GM18867 (cell line): ENCODE data around the gene CAMK4.
A peak's percentile ranks its signal among the peaks of the same experiment; 100 is the strongest.

ENCODE experiments used
- ATAC-seq: cut with Tn5 transposase; IDR thresholded peaks from one replicate; pipeline ENCODE4 v1.9.1; 2021; ENCODE audit warnings: mild to moderate bottlenecking, moderate library complexity; ENCODE audit not compliant: unreplicated experiment

Gene CAMK4

DNA sequence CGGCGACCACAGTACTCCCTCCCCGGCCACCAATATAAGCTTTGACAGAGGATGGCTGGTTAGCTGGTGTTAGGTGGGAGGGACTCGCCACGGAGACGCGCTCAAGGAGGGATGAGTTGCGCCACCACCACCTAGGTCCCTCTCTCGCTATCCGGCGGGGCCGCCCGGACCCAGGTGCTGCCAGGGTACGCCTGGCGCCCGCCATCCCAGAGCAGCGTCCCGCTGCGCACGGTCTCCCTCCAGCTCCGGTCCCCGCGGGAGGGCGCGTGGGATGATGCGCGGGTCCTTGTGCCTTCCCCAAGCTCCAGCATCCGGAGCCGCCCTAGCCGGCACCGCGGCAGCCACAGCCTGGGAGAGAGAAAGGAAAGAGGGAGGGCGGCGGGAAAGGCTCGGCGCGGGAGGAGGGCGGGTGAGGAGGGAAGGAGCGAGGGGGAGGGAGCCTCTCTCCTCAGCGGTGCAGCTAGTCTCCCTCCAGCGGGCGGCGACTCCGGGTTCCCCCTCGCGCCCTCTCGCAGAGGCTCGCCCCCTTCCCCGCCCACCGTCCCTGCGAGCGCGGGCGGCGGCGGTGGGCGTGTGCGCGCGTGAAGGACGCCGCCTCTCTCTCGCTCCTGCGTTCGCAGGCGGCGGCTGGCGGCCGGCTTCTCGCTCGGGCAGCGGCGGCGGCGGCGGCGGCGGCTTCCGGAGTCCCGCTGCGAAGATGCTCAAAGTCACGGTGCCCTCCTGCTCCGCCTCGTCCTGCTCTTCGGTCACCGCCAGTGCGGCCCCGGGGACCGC is at the start of gene CAMK4:
CAMK4 (plus strand) TSS at position 598 of the 774 bp plus-strand sequence; CDS start at position 698, 100 bp downstream.
- peak; percentile 82 for ATAC-seq

DNA sequence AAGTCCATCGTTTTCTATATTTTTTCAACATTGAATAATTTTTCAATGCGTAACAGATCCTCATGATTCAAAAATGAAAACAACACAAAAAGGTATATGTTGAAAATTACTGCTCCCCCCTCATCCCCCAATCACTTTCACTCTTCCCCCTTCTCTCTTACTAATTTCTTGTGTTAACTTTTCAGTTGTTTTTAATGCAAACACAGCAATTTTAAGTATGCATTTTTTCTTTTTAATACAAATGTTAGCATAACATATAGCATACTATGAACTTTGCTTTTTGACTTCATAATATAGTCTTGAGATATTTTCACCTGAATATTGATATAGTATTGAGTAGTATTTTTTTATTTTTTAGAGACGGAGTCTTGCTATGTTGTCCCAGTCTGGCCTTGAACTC is 41.1 kb upstream of the CAMK4 start:
- ATAC-seq = no peak

DNA sequence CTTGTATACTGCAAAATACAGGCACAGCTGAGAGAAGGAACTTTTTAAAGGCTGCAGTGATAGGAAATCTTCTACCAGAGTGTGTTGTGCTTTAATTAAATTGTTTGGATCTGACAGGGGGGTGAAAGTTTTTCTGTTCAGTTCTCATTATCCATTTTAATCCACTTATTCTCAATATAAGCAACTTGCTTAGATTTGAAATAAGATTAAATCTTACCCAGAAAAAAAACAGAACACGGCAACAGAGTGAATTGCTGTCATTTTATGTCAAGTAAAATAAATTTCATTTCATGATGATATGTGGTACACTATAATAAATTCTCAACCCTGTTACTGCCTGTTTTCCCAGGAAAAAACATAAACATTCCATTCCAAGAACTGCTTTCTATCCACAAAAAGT is 37.1 kb upstream of the CAMK4 start:
- ATAC-seq = no peak

DNA sequence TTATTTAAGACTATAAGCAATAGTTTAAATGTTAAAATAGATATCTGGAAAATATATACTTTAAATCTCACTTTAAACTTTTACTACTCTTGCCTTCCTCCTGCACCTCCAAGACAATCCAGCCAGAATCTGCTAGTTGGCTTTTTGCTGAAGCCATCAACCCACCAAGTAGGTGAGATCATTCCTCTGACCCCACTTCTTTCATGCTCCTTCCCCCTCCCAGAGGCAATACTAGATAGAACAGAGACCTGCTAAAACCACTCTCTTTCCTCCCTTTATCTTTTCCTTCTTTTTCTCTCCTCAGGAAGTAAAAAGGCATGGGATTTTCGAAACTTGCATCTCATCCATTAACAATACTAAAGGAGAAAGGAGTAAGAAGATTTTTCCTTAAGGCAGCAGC is 30.1 kb upstream of the CAMK4 start:
- no peak for ATAC-seq

DNA sequence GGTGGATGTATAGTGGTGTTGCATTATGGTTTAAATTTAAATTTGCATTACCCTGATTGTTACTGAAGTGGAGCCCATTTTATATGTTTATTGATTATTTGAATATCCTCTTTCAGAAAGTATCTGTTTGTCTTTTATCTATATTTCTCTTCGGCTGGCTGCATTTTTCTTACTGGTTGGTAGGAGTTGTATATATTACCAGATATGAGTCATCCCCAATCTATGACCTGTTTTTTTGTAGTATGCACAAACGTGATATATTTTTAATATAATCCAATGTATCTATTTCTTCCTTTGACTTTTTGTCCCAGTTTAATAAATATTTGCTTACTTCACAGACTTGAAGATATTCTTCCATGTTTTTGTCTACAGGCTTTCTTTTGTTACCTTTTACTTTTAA is 29.3 kb upstream of the CAMK4 start:
- no peak for ATAC-seq

DNA sequence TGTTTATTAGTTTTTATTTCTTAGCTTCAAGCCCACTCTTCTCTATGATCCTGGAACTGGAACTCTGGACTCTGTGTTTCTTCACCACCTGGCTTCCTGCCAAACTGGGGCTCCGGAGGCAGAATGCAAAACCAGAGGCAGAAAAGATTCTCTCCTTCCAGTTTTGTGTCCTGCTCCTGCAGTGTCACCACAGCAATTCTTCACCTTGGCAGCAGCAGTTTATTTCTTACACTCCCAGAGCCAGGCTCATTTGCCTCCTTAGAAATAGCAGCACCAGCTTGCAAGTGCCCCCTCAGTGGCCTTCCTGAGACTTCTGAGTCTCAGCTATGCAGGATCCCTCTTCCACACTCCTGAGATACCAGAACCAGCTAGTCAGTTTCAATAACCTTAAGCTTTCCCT is 26.7 kb upstream of the CAMK4 start:
- no peak for ATAC-seq

DNA sequence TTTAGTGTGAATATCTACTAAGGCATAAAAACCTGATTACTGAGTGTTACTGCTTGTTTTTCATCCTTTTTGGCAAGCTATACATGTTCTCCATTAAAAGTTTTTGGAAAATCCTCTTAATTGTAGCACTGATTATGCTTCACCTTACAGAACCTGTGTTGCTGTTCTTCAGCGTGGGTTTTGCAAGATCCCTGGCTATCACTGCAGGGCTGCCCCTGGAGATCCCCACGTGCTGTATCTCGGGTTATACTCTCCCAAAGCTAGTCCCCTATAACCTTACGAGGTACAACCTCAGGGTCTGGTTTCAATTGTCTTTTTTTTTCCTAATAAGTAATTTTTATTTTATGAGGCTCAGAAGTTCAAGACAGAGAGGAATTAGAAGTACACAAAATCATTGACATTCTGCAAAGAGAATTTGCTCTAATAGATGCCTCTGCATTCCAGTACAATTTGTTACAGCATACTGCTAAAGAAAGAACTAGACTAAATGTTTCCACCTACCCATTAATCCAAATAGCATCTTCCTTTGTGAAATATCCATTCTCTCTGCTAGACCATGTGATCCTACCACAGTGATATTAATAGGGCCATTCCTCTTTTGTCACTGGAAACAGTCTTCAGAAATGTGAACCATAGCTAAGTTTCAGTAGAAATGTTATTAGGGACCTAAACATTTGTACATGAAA is 25.8 kb upstream of the CAMK4 start:
- no peak for ATAC-seq

DNA sequence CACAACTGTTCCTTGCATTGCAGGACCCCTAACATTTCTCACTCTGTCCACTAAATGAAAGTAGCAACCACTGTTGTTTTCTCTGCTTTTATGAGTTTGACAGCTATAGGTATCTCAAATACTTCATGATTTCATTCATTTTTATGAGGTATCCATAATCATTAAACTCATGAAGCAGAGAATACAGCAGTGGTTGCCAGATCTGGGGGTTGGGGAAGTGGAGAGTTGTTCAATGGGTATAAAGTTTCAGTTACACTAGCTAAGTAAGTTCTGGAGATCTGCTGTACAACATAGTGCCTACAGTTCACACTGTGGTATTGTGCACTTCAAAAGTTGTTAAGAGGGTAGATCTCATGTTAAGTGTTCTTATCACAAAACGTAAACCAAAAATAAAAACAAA is 23.4 kb upstream of the CAMK4 start:
- peak; percentile 60 for ATAC-seq

DNA sequence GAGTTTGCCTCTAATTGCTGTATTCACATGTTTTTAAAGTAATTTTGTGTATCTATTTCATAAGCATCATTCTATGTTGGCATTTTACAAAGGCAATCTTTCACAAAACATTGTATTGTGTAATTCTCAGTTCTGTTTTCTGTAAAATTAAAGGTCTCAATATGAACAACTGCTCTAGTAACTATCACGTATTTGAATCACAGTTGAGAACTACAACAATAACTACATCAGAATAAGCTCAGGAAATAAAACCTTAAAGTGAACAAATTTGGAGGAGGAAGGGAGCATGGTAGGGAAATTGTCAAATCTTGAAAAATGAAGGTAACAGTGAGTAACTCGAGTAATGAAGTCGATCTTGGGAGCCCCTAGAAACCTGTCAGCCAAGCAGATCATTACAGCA is 22.5 kb upstream of the CAMK4 start:
- peak; percentile 47 for ATAC-seq

DNA sequence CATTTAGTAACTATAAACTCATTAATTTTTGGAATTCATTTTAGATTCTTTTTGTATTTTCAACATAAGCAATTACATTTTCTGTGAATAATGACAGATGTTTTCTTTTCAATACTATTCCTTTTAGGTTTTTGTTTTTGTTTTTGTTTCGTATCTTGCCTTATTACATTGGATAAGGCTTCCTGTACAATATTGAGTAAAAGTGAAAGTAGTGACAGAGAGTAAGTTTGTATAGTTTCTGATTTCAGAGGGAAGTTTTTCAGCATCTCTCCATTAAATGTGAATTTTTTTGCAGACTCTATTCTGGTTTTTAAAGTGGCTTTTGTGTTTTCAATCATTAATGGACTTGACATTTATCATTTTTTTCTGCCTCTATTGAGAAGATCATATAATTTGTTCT is 12.8 kb upstream of the CAMK4 start:
- ATAC-seq = peak; percentile 90

DNA sequence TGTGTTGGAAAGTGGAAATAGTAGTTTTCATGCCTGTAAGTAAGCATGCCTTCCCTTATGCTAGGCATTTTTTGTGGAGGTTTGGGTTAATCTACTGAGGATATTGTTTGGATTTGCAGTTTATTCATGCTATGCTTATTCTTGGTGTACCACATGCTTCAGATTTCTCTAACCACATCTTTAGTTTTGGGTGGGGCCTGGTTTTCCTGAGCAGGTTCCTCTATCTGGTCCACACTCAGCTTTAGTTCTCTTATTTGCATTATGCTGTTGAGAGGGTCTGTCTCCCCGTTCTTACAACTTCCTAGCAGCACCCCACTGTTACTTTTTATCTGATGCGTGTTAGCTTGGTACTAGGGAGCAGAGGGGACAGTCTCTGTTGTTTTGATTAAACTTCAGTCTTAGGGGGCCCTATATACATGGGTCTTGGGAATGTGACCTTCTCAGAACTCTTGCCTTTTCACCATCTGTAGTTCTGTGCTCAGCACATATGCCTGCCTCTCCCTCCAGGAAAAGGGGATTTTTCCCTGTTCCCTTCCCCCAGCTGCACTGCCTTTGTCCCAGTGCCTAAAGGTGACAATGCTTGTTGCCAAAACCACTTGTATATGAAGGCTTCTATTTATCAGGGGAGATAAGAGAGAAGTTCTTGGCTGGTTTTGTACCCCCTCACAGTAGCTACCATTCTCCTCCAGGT is 10.0 kb upstream of the CAMK4 start:
- ATAC-seq = no peak

DNA sequence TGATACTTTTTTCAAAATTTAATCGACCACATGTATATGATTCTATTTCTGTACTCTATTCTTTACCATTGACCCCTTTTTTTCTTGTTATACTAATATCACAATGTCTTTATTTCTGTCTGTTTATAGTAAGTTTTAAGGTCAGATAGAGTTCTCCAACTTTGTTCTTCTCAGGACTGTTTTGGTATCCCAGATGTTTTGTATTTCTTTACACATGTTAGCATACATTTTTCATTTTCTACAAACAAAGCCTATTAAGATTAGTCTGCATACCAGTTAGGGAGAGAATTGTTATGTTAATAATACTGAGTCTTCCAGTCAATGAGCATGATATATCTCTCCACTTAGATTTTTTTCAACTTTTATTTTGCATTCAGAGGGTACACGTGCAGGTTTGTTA is 8.2 kb upstream of the CAMK4 start:
- ATAC-seq = no peak

DNA sequence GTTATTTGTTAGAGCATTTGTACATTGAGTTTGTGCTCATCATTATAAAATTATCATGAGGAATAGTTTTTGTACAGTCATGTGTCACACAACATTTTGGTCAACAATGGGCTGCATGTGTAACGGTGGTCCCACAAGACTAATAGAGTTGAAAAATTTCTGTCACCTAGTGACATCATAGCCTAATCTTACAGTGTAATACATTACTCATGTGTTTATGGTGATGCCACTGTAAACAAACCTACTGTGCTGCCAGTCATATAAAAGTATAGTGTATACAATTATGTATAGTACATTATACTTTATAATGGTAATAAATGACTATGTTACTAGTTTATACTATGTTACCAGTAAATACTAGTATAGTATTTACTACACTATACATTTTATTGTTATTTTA is 3.0 kb upstream of the CAMK4 start:
- ATAC-seq = no peak

DNA sequence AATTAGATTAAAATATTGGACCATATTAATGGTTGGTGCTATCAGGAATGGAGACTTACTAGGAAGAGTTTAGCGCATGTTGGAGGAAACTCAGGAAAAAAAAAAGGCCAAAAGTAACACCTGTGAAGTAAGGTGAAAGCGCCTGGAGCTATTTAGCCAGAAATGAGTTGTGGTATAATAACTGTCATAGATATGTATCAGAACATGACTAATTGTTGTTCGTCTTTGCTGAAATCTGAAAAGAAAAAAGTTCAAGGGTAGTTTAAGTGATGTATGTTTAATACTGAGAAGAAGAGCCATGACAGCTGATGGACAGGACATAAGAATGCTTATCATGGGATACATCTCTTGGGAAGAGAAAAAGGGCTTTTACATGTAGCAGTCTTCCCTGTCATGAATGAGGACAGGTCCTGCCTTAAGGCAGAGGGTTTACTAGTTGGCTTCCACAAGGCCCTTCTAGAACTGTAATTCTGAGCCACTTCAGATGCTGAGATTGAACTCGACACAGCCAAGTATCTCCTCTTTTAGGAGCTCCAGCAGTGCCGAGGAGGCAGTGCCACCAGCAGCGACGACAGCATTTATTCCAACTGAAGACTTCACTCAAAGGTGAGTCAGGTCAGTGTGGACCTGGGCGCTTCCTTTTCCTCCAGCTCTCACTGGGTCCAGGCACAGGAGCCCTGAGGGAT is 940 bp upstream of the CAMK4 start:
- ATAC-seq = peak; percentile 5

DNA sequence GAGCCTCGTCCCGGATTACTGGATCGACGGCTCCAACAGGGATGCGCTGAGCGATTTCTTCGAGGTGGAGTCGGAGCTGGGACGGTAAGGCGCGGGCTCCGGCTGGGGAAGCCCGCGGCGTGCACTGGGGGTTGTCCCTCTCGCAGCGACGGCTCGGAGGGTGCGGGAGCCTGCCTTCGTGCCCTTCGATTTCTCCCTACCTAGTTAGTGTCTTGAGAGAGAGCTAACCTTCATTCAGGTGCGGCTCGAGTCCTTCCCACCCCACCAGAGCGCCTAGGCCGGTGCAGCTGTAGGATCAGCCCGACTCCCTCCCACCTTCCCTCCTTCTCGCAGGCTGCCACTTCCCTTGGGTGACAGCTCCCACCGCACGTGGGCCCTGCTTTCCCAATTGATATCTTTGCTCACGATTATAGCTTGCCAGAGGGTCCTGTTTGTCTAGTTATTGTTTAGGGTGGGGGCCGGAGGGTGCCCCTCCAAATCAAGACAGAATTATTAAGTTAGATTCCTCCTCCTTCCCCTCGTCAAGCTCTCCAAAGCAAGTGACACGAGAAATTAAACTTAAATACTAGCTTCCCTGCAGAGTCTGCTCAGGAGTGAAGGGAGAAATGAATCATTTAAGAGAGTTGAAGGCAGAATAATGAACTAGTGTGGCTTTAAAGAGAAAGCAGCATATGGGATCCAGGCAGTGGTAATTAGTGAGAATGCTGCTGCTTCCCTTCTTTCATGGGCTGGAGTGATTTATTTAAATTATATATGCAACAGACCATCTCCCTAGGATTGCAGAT is 569 bp downstream of the CAMK4 start:
- ATAC-seq = peak; percentile 32

DNA sequence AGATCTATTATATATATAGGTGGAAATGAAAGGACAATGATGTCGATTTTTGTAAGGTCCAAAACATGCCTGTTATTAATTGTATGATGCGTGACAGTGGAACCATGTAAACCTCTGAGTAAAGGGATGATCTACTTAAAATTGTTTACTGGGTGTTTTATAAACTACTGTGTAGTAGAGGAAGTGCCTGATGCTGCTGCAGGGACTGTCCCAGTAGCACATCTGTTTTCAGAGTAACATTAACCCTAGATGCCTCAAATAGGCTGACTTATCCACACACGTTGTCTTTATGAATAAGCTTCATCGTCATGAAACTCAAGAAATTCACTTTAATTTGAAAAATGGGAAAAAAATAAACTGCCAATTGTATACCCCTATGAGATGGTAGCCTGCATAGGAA is 1.7 kb downstream of the CAMK4 start:
- ATAC-seq = no peak

DNA sequence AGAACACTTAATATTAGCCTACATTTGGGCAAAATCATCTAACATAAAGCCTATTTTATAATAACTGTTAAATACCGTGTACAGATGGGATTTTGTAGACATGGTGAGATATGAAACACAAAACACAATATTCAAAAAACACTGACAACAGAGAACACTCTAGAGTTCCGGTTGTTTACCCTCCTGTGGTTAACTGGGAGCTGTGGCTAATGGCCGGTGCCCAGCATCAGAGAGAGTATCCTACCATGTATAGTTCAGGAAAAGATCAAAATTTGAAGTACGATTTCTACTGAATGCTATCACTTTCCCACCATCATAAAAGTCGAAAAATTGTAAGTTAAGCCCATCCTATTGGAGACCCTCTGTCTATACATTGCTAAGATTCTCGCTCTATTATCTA is 2.4 kb downstream of the CAMK4 start:
- ATAC-seq = no peak

DNA sequence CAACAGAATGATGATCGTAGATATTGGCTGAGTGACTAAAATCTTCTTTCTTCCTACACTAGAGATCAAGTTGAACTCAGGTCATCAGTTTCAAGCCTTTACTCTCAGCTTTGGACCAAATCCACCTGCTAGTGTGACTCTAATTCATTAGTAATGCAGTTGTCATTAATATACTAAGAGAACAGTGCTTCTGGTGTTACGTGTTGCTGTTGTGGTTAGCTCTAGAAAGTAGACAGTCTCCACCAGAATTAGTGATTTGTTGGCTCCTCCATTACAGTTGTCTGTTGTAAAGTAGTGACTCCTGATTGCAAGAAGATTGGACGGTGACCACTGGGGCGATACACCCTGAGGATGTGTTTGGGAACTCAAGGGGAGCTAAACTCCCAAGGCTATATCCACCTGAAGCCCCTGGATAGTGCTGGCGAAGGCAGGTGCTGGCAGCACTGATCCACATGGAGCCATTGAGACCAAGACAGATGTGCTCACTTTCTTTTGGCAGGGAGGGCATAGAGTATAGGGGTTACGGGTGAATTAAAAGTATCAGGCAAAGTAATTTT is 3.1 kb downstream of the CAMK4 start:
- no peak for ATAC-seq

DNA sequence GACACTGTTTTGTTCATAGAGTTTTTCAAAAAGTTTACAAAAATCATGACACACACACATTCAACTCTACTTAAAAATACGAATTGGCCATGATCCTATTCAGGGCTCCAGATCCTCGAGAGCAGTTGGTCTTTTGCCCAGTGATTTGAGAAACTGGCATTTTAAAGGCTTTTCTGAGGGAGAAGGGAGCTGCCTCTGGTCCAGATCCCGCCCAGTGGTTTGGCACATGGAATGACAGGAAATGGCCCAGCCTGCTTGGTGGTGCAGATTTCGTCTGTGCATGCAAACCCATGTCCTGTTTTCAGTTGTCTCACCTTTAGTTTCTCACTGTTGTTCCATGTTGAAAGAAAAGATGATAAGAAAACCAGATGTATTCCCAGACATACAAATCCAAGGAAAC is 3.6 kb downstream of the CAMK4 start:
- ATAC-seq = no peak

DNA sequence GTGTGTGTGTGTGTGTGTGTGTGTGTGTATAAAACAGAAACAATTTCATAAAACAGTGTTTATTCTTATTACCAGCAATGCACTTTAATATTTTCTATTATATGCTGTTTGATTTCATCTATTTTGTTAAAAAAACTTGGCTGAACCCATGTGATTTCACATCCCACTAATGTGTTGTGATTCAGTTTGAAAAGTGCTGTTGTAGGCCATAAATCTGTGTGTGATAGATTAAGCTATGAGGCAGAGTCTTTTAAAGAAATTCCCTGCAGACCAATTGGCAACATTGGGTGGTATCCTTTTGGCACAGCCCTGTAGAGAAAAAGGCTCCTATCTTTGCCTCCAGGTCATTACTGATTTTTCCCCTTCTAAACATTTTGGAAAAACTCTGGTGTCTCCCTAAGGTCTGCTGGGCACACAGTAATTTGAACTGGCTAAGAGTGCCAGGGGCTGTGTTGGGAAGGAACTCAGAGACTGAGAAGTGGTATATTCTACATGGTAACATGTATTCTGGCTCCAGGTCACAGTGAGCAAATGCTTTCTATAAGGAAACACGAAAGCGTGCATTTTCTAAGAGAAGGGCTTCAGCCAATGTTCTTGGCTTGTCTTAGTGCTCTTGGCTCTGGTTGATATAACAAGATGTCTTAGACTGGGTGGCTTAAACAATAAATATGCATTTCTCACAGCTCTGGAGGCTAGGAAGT is 4.5 kb downstream of the CAMK4 start:
- ATAC-seq = no peak
